ENCODE results near the gene KCNMB1.

Gene KCNMB1

GRCh38 chr5:170372971-170373370 is 16.2 kb downstream of the KCNMB1 start:
- DNase-seq, result no peak

GRCh38 chr5:170368586-170368985 is 20.6 kb downstream of the KCNMB1 start:
- no peak for DNase-seq

DNA sequence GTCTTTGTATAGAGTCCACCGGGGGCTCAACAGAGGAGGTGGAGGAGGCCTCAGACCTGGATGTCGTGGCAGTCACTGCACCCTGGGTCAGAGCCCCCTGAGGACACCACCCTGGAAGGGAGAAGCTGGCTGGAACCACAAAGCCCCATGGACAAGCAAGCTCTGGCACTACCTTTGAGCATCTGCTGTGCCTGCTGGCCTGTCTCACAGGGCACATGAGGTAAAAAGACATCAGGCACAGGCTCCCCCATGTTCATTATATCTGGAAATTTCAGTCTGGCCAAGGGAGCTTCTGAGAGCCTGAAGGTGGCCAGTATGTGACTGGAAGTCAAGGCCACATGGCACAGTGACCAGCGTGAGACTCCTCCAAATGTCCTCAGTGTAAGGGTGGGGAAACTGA is 22.9 kb downstream of the KCNMB1 start:
- DNase-seq, result no peak

- no peak for DNase-seq
Observed at GRCh38 chr5:170365831-170366230, 23.3 kb downstream of the KCNMB1 start.

- DNase-seq, result no peak
Observed at GRCh38 chr5:170365011-170365410, 24.2 kb downstream of the KCNMB1 start.

DNA sequence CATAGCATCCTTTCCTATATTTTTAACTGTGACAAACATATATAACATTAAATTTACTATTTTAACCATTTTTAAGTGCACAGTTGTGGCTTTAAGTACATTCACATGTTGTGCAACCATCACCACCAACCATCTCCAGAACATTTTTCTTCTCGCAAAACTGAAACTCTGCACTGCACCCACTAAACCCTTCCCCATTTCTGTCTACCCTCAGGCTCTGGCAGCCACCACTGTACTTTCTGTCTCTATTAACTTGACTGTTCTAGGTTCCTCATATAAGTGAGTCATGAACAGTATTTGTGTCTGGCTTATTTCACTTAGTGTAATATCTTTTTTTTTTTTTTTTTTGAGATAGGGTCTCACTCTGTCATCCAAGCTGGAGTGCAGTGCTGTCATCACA is 25.5 kb downstream of the KCNMB1 start:
- no peak for DNase-seq

DNA sequence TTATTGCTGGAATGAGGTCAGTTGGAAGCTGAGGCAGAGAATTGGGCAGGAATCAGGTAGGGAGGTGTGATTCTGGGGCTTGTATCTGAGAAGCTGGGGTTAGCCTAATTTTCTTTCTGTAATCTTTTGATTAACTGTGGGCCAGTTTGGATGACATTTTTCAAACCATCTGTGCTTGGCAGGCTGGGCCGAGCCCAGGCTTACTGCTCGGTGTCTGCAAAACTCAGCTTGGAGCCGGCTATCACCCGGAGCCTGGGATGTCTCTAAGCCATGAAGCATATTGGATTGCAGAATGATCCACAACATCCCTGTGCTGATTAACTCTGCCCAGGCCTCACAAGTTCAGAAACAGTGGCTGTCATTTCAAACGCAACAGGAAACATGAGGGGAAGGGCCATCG is 26.5 kb downstream of the KCNMB1 start:
- DNase-seq, result no peak

DNA sequence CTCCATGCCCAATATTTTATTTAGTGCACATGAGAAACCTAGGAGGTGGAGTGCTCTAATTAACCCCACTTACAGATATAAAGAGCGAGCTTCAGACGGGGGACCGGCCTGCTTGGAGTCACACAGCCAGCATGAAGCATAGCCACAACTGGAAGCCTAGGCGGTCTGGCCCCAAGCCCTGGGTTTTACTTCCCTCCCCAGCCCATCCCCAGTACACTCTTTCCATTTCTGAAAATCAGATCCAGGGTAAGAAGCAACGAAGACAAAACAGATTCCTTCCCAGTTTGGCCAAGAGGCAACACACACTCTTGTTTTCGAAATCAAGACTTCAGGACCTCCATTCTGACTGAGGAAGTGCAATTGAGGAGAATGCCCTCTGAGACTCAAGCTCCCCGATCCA is 27.1 kb downstream of the KCNMB1 start:
- no peak for DNase-seq

DNA sequence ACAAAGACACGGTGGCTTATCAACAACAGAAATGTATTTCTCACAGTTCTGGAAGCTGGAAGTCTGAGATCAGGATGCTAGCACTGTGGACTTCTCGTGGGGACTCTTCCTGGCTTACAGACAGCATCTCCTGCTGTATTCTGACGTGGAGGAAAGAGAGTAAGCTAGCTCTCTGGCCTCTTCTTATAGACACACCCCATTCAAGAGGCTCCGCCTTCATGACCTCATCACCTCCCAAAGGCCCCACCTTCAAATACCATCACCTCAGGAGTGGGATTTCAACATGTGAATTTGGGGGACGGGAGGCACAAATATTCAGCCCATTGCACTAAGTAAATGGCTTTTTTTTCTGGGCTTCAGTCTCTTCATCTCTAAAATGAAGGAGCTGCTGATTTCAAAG is 27.6 kb downstream of the KCNMB1 start:
- DNase-seq, result no peak

DNA sequence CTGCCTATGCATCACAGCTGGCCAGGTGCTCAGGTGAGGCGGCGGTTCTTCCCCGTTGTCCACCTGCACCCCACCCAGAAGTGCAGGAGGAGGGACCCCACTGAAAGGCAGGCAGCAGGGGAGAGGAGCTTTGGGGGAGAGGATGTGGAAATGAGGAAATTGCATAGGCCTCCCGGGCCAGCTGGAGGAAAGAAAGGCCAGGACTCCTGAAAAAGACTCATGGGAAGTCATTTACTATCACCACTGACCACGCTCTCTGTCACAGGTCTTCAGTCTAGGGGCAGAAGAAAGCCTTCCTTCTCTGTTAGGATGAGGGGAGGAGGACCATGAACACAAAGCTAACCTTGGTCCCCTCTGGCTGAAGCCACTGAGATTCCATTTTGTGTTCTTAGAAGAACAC is 28.1 kb downstream of the KCNMB1 start:
- DNase-seq, result no peak

DNA sequence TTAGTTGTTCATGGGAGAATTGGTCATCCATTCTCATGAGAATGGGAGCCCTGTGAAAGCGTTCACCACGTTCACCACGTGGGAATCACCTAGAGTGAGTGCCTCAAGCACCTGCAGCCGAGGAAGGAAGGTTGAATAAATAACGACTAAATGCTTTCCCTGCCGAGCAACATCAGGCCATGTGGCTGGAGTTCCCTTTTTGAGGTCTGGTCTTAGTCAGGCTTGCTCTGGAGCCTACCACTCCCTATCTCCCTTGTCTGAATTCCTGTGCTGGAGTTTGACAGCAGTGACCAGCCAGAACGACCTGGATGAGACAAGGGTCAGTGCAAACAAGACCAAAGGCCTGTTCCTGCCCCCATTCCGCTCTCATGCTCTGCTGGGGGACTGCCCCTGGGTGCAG is 28.5 kb downstream of the KCNMB1 start:
- no peak for DNase-seq

DNA sequence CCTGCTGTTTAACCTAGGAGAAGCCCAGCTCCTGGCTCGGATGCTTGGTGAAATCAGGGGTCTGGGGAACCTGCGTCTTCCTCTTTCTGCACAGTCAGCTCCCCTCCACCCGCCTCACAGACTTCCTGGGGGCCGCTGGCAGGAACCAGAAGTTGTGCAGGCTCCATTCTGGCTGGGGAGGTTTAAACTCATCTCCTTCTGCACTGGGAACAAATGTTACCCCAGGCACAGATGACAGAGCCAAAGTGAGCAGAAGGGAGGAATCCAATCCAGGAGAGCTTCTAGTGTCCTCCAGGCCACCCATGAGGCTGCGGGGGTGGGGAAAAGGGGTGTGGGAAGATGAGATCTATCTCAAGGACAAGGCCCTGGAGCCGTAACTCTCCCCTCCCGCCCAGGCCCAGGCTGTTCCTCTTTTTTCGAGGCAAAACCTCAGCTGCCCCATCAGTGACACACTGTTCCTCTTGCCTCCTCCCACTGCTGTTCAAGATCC is 31.2 kb downstream of the KCNMB1 start:
- DNase-seq, result no peak

DNA sequence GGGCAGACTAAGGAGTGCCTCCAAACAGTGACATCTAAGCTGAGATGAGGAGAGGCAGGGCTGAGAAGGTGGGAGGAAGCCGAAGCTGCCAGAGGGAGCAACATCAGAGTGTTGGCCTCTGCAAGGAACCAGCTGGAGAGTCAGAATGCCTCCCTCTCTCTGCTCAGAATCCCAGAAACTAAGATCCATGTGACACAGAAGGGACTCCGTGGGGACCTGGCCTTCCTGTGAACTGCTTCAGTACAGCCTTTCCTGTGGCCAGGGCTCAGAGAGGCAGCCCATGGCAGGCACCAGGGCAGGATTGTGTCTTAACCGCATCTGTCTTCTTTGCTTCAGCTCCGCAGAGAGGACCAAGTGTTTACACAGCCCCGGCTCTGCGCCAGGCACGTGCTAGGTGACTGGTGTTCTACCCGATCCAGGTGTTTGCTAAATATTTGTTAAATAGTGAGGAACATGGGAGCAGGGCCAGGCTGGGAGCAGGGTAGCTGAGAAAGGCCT is 33.5 kb downstream of the KCNMB1 start:
- DNase-seq, result peak; percentile 76

- no peak for DNase-seq
Observed at GRCh38 chr5:170353961-170354360, 35.2 kb downstream of the KCNMB1 start.

GRCh38 chr5:170353011-170353761 is 36.0 kb downstream of the KCNMB1 start:
- no peak for DNase-seq

DNA sequence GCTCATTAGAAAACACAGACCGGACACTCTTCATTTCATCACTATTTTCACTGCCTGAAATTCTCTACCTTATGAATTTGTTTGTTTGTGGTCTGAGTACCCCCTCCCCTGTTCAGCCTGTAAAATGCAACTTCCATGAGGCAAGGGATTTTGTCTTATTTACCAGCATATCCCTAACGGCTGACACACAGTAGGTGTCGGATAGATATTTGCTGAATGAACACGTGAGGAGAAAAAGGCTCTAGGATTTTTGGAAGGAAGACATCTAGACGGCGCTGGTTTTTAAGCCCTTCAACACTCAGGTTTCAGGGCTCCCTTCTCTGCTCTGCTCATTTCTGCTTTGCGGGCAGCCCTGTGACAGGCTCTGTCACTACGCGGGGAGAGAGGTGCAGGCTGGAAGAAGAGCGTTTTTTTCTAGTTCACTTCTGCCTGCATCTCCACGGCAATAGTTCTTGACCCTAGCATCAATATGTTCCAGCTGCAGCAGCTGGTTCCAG is 41.0 kb downstream of the KCNMB1 start:
- no peak for DNase-seq

DNA sequence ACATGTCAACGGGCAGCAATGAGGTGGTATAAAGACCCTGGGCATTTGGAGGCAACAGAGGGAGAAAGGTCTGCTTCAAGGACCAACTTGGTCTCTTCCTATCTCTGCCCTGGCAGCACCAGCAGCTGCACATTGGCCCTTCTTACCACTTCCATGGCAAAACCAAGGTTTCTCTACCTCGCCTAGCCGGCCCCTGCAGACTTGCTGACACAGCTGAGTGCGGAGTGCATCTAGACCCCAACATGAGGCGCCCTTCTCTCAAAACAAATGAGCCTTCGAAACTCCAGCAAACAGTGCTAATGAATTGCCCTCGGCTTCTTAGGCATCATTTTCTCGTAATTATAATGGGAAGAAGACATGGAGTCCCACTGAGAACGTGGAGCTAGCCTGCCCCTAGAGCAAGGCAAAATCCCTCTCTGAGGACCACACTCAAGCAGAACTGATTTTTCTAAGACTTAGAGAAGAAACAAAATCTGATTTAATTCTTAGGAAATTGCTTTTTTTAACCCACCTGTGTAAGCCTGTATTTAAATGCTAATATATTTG is 42.1 kb downstream of the KCNMB1 start:
- no peak for DNase-seq

- DNase-seq, result no peak
Observed at GRCh38 chr5:170345971-170346370, 43.2 kb downstream of the KCNMB1 start.

- DNase-seq, result no peak
Observed at GRCh38 chr5:170343177-170343576, 46.0 kb downstream of the KCNMB1 start.

DNA sequence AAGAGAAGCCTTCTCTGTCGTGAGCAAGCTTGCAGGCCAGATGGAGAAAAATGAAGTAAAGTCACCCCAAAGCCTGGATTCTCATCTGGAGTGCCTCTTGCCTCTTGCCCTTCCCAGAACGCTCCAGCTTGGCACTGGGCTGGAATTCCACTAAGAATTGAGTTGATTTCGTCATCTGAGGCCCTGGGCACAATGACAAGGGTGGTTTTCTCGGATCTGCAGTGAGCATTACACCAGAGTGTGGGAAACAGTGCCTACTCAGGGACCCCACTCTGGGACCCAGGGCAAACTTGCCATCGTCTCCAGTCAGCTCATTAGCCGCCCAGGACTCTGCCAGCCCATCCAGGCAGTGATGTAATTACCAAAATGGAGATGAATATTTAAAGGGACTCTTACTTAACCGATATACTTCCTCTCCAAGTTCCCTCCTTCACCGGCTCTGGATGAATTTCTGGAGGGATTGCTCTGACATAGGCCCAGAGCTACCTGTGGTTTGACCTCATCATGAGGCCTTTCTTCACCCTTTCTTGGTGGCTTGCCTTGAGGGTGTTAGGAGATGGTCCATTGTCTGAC is 46.9 kb downstream of the KCNMB1 start:
- no peak for DNase-seq

DNA sequence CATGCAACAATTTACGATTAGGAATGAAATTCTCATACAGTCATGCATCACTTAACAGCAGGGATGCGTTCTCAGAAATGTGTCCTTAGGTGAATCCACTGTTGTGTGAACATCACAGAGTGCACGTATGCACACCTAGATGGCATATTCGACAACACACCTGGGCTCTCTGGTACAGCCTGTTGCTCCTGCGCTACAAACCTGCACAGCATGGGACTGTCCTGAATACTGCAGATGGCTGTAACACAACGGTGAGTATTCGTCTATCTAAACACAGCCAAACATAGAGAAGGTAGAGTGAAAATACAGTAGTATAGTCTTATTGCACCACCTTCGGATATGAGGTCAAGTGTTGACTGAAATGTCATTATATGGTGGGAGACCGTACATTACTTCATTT is 47.6 kb downstream of the KCNMB1 start:
- DNase-seq, result no peak

DNA sequence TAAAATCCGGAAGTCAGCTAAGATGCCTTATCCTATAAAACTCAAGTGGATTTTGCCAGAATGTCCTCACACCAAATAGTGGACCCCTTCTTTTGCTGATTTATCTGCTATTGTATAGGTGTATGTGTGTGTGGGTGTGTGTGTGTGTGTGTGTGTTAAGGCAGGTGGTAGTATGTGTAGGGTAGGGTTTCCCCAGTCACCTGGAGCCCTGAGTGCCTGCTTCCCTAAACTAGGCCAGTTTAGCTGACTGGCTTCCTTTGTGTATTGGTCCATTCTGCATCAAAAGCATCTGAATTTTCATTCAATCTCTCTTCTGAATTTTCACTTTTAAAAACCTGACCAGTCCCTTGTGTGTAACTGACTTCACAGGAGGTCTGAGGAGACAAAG is 49.4 kb downstream of the KCNMB1 start:
- no peak for DNase-seq

GRCh38 chr5:170338933-170339779 is 50.0 kb downstream of the KCNMB1 start:
- DNase-seq, result no peak
